Uterus (tissue), 2 donors: Measurements from ENCODE around the gene DSG3.

ENCODE experiments used
- CTCF ChIP-seq, 4 experiments: fragments of 200-600 bp in 2 of 4; fragments of 450-650 bp in 2 of 4; sonication (generic) in 2 of 4; IDR thresholded peaks; one replicate each; pipeline ENCODE4 v1.5.1; 2016 to 2019; ENCODE audit warnings: antibody characterized with exemption in 4 of 4, mild to moderate bottlenecking in 2 of 4, moderate library complexity in 1 of 4
- POLR2A ChIP-seq, 2 donors: fragments of 450-650 bp; IDR thresholded peaks; one replicate each; pipeline ENCODE4 v1.6.1; 2016; ENCODE audit warnings: antibody characterized with exemption in 2 of 2, mild to moderate bottlenecking in 1 of 2, moderate library complexity in 1 of 2

GRCh38 chr18:31487246-31488015, 39.9 kb downstream of the DSG3 start:
- no peak for TF ChIP-seq CTCF (IDR thresholded peaks at IDR 0.05)
- TF ChIP-seq POLR2A (IDR thresholded peaks at IDR 0.05): no peak
